HFFc6 (cell line): Measurements from ENCODE around the gene MRAS. TPM values are rescaled to one million over a fixed set of nuclear protein-coding genes. Genes with fewer than 3 reads are reported as not detected.

Experiments used
- DNase-seq: peaks from one replicate; pipeline ENCODE4 v3.0.0-alpha.2; 2018
- H3K27ac Mint-ChIP-seq: 2 replicates; pipeline ENCODE4 v1.8.0; 2020; ENCODE audit warnings: mild to moderate bottlenecking, mixed read lengths
- H3K27me3 Mint-ChIP-seq: 2 replicates; pipeline ENCODE4 v1.8.0; 2021; ENCODE audit warnings: mild to moderate bottlenecking, moderate library complexity, mixed read lengths; ENCODE audit not compliant: insufficient read depth
- H3K36me3 Mint-ChIP-seq: 2 replicates; pipeline ENCODE4 v1.8.0; 2021; ENCODE audit warnings: low read depth, mixed read lengths
- H3K4me1 Mint-ChIP-seq: 2 replicates; pipeline ENCODE4 v1.8.0; 2020; ENCODE audit warnings: low read depth, mixed read lengths
- H3K4me3 Mint-ChIP-seq: 2 replicates; pipeline ENCODE4 v1.8.0; 2020; ENCODE audit warnings: mild to moderate bottlenecking, moderate library complexity, mixed read lengths
- H3K9me3 Mint-ChIP-seq: 2 replicates; pipeline ENCODE4 v1.8.0; 2020; ENCODE audit warnings: mild to moderate bottlenecking, mixed read lengths
- total RNA-seq, 6 experiments: library from RNA; stranded (reverse); fragmentation: NEBNext Ultra II Directional; extraction: Animal tissue kit (Norgen Biotek cat#: 25700); gene quantifications; 2 replicates in 1 of 6; 3 replicates in 5 of 6; pipeline ENCODE4 v1.2.3, GENCODE V29; 2021
- TF ChIP-seq, protein P1 (sequence below): fragments of 200-600 bp; sonication (generic); IDR thresholded peaks from 2 replicates; pipeline ENCODE4 v1.5.0; 2021; ENCODE audit warnings: antibody characterized with exemption, mild to moderate bottlenecking

MRAS gene
- total RNA-seq, 6 experiments from 2014 or later = 62.7 to 97.4 (median 76.1) TPM

DNA sequence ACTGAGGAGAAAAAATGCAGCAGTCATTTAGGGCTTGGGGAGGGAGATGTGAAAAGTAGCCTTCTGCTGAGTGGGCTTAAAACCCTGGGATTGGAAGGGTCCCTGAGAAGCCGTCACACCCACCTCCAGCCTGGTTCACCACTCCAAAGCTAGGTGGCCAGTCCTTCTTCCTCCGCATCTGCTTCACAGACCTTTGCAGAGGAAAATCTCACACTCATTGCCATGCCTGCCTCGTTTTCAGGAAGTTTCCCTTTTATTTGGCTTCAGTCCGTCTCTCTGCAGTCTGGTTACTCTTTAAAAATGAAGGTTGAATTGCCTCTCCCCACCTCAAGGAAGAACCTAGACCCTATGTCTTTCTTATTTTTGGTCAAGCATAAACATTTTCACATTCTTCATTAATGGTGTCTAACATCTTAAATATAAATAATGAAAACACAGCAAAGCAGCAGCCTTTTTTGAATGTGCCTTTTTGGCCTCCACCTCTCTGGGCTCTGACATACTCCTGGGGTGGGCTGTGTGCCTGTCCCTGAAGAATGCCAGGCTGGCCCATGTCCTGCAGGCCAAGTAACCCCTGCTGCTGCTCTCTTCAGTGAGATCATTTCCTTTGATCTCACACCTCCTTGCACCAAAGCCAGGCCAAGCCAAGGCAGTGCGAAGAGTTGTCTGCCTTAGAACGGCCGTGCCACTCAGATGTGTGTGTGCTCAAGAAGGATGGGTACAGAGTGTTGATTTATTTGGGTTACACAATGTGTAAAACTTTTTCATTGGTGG lies 11.0 kb downstream of the MRAS start:
- DNase-seq = no peak
- no peaks in the 10 kb centered on the region for H3K36me3 Mint-ChIP-seq
- no peaks in the 10 kb centered on the region for H3K9me3 Mint-ChIP-seq
- H3K27ac Mint-ChIP-seq = no peak overlapping the region
- H3K4me1 Mint-ChIP-seq = 0 out of 2 replicates have a peak, but pooled peaks cover 6% of the 10 kb centered on the region
- TF ChIP-seq, protein P1, sequence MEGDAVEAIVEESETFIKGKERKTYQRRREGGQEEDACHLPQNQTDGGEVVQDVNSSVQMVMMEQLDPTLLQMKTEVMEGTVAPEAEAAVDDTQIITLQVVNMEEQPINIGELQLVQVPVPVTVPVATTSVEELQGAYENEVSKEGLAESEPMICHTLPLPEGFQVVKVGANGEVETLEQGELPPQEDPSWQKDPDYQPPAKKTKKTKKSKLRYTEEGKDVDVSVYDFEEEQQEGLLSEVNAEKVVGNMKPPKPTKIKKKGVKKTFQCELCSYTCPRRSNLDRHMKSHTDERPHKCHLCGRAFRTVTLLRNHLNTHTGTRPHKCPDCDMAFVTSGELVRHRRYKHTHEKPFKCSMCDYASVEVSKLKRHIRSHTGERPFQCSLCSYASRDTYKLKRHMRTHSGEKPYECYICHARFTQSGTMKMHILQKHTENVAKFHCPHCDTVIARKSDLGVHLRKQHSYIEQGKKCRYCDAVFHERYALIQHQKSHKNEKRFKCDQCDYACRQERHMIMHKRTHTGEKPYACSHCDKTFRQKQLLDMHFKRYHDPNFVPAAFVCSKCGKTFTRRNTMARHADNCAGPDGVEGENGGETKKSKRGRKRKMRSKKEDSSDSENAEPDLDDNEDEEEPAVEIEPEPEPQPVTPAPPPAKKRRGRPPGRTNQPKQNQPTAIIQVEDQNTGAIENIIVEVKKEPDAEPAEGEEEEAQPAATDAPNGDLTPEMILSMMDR = no peak
- no peaks in the 10 kb centered on the region for H3K27me3 Mint-ChIP-seq
- no peak overlapping the region for H3K4me3 Mint-ChIP-seq

DNA sequence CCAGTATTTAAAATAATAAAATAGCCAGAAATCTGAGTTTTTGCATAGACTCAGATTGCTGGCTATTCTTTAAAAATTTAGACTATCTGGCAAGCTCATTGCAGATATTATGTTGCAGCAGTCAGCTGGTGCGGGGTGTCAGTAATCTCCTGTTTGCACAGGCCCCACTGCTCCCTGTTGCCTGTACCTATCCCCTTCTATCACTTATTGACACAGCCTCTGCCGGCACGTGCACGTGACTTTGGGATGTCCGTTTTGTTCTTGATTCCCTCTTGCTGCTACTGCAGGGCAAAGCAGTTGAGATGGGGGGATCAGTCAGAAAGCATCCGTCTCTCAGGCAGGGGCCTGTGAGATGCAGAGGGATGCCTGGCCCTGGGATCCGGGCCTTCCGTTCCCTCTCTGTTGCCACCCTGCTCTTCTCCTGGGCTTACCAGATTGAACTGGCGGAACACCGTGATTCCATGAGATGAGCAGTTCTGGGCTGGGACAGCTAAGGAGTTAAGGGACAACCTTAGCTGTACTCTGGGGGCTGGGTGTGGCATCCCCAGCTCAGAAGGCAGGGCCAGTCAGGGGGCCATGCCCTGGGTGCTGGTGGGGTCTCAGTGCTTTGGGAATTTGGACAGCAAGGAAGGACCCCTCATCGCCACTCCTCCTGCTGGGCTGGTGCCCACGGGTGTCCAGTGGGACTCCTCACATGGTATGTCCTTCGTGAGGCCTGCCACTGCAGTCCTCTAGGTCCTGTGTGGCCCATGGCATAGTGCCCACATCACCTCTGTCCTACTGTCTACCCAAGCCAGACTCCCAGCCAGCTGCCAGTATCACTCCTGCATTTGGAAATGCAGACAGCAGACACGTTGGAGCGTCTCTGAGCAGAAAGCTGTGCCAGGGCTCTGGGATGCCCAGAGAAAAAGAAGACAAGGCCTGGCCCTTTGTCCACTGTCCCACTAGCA lies 11.8 kb downstream of the MRAS start:
- Mint-ChIP-seq H3K27ac (no peak overlapping the region), H3K36me3 (no peaks in the 10 kb centered on the region), H3K27me3 (no peaks in the 10 kb centered on the region), H3K4me1 (0 out of 2 replicates have a peak, but pooled peaks cover 6% of the 10 kb centered on the region), H3K4me3 (no peak overlapping the region), H3K9me3 (no peaks in the 10 kb centered on the region)
- TF ChIP-seq, protein P1 = no peak
- no peak for DNase-seq

DNA sequence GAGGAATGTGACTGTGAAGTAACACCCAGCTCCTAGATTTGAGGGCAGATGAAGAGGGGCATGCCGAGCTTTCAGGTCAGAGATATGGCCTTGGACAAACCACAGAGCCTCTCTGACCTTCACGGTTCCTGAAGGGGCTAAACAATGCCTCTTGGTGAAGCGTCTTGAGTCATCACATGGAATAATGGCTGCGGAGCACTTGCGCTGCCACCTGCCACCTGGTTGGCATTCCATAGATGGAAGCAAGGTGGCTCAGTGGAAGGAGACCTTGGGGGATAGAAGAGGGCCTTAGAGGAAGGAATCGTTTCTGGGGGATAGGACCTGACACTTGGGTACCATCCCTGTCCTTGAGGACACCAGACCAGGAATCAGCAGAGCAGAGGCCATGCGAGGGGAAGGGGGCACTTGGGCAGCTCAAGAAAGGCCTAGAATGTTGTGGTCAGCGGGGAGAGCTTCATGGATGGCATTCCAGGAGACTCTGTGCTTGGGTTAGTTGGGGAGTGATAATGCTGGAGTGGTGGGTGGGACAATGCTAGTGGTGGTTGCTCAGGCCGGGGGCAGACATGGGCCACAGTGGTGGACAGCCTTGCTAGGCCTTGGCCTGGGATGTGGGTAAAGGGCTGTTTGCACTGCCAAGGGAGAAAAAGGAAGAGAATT lies 12.6 kb downstream of the MRAS start:
- Mint-ChIP-seq H3K4me3 (no peak overlapping the region), H3K27ac (0 out of 2 replicates have a peak overlapping the region, but pooled peaks have one; percentile 1), H3K4me1 (0 out of 2 replicates have a peak, but pooled peaks cover 6% of the 10 kb centered on the region), H3K27me3 (no peaks in the 10 kb centered on the region), H3K36me3 (no peaks in the 10 kb centered on the region), H3K9me3 (no peaks in the 10 kb centered on the region)
- DNase-seq = no peak
- TF ChIP-seq, protein P1 = no peak

DNA sequence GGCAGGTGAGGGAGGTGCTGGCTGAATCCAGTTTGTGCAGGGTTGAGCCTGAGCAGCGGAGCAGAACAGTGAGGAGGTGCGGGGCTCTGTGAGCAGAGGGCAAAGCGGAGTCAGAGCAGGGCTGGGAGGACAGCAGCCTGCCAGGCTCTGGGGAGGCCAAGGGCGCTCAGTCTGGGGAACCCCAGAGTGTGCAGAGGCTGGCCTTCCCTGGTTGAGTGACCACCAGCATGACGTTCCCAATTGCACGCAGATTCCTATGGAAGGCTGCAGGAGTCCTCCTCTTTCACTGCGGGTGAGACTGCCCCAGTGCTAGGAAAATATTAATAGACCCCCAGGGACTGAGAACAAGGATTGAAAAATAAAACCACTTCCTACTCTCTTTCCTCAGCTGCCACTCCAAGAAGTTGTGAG lies 13.2 kb downstream of the MRAS start:
- Mint-ChIP-seq H3K27me3 (no peaks in the 10 kb centered on the region), H3K27ac (no peak overlapping the region), H3K4me3 (no peak overlapping the region), H3K4me1 (peaks cover 6% of the 10 kb centered on the region; the same call in 1 of the 2 replicates), H3K9me3 (no peaks in the 10 kb centered on the region), H3K36me3 (no peaks in the 10 kb centered on the region)
- DNase-seq = no peak
- TF ChIP-seq, protein P1 = no peak

DNA sequence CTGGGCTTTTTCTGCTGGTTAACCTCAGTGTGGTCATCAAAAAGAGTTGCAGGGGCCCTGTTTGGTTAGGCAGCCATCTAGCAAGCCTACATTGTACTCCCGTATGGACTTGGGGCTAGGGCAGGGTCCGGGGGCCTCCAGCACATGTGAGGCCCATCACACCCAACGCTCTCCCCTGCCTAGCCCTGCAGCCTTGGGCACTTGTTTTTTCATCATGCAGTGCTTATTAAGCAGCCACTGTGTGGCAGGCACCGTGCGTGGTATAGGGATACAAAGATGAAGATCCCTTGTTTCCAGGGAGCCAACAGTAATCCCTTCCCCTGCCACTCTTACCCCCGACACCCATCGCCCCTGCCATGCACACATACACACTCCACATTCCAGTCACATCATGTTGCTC lies 14.2 kb downstream of the MRAS start:
- Mint-ChIP-seq H3K27ac (no peak overlapping the region), H3K36me3 (no peaks in the 10 kb centered on the region), H3K27me3 (no peaks in the 10 kb centered on the region), H3K9me3 (no peaks in the 10 kb centered on the region), H3K4me1 (peaks cover 9% of the 10 kb centered on the region), H3K4me3 (no peak overlapping the region)
- TF ChIP-seq, protein P1 = no peak
- DNase-seq = no peak
